ENCODE data around the gene PGRMC2.

PGRMC2 gene

DNA sequence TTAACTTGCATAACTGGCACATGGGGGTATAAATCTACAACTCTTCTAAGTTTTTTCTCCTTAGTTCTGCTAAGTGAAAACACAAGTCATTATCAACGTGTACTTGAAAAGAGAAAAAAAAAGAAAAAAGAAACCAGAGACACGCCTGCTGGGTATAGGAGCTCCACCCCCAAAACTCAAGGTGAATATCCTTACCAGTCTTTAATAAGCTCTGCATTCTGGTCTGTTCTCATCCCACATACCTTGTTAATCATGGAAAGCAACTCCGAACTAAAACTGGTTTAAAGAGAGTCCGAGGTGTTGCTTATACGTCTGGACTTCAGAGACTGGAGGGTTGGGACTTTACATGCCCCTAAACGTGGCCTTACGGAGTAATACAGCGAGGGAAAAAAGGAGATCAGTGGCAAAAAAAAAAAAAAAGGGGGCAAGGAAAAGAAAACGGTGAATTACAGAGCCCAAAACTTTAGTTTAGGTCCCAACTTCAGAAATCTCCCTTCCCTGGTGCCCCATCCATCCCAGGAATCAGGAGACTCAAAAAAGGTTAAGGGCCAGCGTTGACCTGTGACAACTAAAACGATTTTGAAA is 1.0 kb downstream of the PGRMC2 start:
- H3K9me3 ChIP-seq (ENCODE audit: control insufficient read depth in 2 of 2, low read length in 2 of 2), result no peaks in the 10 kb centered on the region
- H3K9ac ChIP-seq (ENCODE audit: low read length in 2 of 2), result peak overlapping the region; percentile 66 to 74
- H3K4me1 ChIP-seq (ENCODE audit: control insufficient read depth, insufficient read depth, low read length), result no peaks in the 10 kb centered on the region
- H3K4me3 ChIP-seq (ENCODE audit: low read length in 2 of 2), result peak overlapping the region; percentile 69 to 83
- H3K27ac ChIP-seq (ENCODE audit: low read length), result no peak overlapping the region
- no peaks in the 10 kb centered on the region for H3K27me3 ChIP-seq (ENCODE audit: control insufficient read depth in 1 of 2, insufficient read depth in 2 of 2, low read length in 2 of 2)
- H3K36me3 ChIP-seq (ENCODE audit: control insufficient read depth in 2 of 2, insufficient read depth in 2 of 2, low read length in 2 of 2), result no peaks in the 10 kb centered on the region

DNA sequence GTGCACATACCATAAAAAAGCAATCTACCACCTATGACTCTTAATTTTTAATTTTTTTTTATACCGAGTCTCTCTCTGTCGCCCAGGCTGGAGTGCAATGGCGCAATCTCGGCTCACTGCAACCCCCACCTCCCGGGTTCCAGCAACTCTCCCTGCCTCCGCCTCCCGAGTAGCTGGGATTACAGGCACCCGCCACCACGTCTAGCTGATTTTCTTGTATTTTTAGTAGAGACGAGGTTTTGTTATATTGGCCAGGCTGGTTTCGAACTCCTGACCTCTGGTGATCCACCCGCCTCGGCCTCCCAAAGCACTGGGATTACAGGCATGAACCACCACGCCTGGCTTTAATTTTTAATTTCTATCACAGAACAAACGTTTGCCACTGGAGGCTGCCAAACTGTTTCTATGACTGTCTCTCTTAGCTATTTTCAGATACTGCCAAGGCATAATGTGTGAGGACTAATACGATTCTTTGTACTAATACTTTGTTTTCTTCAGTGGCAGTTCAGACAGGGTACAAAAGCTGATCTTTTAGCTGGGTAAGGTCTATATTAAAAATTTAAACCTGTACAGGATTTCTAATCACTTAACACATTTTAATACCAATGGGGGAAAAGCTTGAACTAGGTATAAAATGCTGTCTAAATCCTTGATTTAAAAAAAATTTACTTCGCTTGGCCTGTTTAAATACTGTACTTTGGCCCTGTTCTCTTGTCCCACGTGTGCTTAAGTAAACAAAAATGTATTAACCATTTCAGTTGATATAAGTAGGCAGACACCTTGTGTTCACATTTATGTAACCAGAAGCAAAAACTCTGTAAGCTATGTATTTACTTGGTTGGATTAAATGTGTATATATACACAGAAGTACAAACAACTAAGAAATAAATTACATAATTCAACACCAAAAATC is 2.3 kb downstream of the PGRMC2 start:
- Histone ChIP-seq H3K9me3 (ENCODE audit: control insufficient read depth in 2 of 2, low read length in 2 of 2) (no peaks in the 10 kb centered on the region), H3K9ac (ENCODE audit: low read length in 2 of 2) (peak overlapping the region in 1 of 2 donors; percentile 66), H3K36me3 (ENCODE audit: control insufficient read depth in 2 of 2, insufficient read depth in 2 of 2, low read length in 2 of 2) (no peaks in the 10 kb centered on the region), H3K4me1 (ENCODE audit: control insufficient read depth, insufficient read depth, low read length) (no peaks in the 10 kb centered on the region), H3K4me3 (ENCODE audit: low read length in 2 of 2) (peak overlapping the region; percentile 31 to 69), H3K27me3 (ENCODE audit: control insufficient read depth in 1 of 2, insufficient read depth in 2 of 2, low read length in 2 of 2) (no peaks in the 10 kb centered on the region), H3K27ac (ENCODE audit: low read length) (no peak overlapping the region)

DNA sequence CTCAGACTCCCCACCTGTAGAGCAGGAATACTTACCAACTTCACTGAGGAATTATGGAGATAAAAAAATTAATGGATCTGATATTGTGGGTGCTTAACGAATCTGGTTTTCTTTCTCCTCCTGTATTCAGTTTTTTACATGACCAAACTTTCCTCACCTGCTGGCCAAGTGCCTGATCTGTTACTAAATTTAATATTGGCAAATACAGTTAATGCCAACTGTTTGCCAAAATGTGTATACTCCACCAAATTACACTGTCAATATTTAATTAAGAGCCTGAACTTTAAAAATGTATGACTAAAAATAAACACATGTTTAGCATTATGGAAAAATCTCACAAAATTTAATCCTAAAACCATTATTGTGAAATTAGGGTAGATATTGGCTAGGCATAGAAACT is 3.3 kb downstream of the PGRMC2 start:
- Histone ChIP-seq H3K4me1 (ENCODE audit: control insufficient read depth, insufficient read depth, low read length) (no peaks in the 10 kb centered on the region), H3K27ac (ENCODE audit: low read length) (no peak overlapping the region)

DNA sequence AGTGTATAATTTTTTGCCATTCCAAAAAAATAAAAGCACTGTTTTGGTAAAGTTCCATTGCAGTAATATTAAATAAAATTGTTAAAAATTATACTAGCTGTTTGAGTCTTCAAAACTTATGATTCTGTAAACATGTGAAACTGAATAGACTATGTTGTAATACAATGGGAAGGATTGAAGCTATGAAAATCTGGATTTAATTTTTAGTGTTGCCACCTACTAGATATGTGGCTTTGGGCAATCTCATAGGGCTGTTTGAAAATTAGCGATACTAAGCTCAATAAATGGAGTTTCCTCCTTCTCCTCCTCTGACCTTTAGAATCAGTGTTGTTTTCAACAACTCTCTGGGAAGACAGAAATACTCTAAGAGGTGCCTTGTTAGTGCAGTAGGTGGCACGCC is 4.5 kb downstream of the PGRMC2 start:
- no peaks in the 10 kb centered on the region for H3K27me3 ChIP-seq (ENCODE audit: control insufficient read depth in 1 of 2, insufficient read depth in 2 of 2, low read length in 2 of 2)
- H3K4me3 ChIP-seq (ENCODE audit: low read length in 2 of 2), result no peak overlapping the region
- H3K36me3 ChIP-seq (ENCODE audit: control insufficient read depth in 2 of 2, insufficient read depth in 2 of 2, low read length in 2 of 2), result no peaks in the 10 kb centered on the region
- H3K4me1 ChIP-seq (ENCODE audit: control insufficient read depth, insufficient read depth, low read length), result no peaks in the 10 kb centered on the region
- H3K9me3 ChIP-seq (ENCODE audit: control insufficient read depth in 2 of 2, low read length in 2 of 2), result no peaks in the 10 kb centered on the region
- H3K27ac ChIP-seq (ENCODE audit: low read length), result no peak overlapping the region
- no peak overlapping the region for H3K9ac ChIP-seq (ENCODE audit: low read length in 2 of 2)

More for the DNA sequence above, 3.3 kb downstream of the PGRMC2 start:
- no peak overlapping the region for H3K9ac ChIP-seq (ENCODE audit: low read length in 2 of 2)
- no peaks in the 10 kb centered on the region for H3K27me3 ChIP-seq (ENCODE audit: control insufficient read depth in 1 of 2, insufficient read depth in 2 of 2, low read length in 2 of 2)
- H3K9me3 ChIP-seq (ENCODE audit: control insufficient read depth in 2 of 2, low read length in 2 of 2), result no peaks in the 10 kb centered on the region
- no peaks in the 10 kb centered on the region for H3K36me3 ChIP-seq (ENCODE audit: control insufficient read depth in 2 of 2, insufficient read depth in 2 of 2, low read length in 2 of 2)
- H3K4me3 ChIP-seq (ENCODE audit: low read length in 2 of 2), result no peak overlapping the region

DNA sequence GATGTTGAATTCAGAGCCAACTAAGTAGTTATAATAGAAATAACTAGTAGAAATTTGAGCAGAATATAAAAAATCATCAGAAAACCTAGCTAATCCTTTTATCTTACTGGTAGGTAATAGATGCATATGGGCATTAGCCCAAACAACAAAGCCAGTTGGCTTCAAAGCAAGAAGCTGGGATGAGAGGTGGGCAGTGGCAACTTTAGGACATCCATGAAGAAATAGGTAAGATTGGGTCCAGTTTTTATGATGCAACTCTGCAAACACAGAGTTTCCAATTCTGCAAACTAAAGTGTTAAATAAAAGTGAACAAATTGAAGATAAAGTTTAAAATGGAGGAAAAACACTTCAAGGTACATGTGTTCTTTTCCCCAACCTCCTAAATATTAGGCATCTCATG is 5.1 kb downstream of the PGRMC2 start:
- Histone ChIP-seq H3K4me1 (ENCODE audit: control insufficient read depth, insufficient read depth, low read length) (no peaks in the 10 kb centered on the region), H3K27me3 (ENCODE audit: control insufficient read depth in 1 of 2, insufficient read depth in 2 of 2, low read length in 2 of 2) (no peaks in the 10 kb centered on the region), H3K4me3 (ENCODE audit: low read length in 2 of 2) (no peak overlapping the region), H3K9ac (ENCODE audit: low read length in 2 of 2) (no peak overlapping the region), H3K27ac (ENCODE audit: low read length) (no peak overlapping the region), H3K9me3 (ENCODE audit: control insufficient read depth in 2 of 2, low read length in 2 of 2) (no peaks in the 10 kb centered on the region), H3K36me3 (ENCODE audit: control insufficient read depth in 2 of 2, insufficient read depth in 2 of 2, low read length in 2 of 2) (no peaks in the 10 kb centered on the region)

DNA sequence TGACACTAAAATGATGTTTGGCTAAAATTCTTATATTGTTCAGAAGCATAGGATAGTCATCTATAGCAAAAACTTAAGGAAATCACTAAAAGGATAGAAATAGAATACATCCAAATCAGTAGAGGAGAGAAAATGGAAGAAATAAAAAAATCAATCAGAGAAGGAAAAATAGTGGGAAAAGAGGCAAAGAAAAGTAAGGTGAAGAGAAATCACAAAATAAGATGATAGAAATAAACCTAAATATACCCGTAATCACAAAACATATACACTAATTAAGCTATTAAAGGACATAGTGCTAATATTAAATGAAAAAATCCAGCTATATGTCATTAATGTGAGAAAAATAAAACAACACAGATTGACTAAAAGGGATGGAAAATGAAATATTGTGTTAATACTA is 6.3 kb downstream of the PGRMC2 start:
- Histone ChIP-seq H3K36me3 (ENCODE audit: control insufficient read depth in 2 of 2, insufficient read depth in 2 of 2, low read length in 2 of 2) (no peaks in the 10 kb centered on the region), H3K27me3 (ENCODE audit: control insufficient read depth in 1 of 2, insufficient read depth in 2 of 2, low read length in 2 of 2) (no peaks in the 10 kb centered on the region), H3K9me3 (ENCODE audit: control insufficient read depth in 2 of 2, low read length in 2 of 2) (no peaks in the 10 kb centered on the region), H3K27ac (ENCODE audit: low read length) (no peak overlapping the region), H3K4me3 (ENCODE audit: low read length in 2 of 2) (no peak overlapping the region), H3K9ac (ENCODE audit: low read length in 2 of 2) (no peak overlapping the region), H3K4me1 (ENCODE audit: control insufficient read depth, insufficient read depth, low read length) (no peaks in the 10 kb centered on the region)

DNA sequence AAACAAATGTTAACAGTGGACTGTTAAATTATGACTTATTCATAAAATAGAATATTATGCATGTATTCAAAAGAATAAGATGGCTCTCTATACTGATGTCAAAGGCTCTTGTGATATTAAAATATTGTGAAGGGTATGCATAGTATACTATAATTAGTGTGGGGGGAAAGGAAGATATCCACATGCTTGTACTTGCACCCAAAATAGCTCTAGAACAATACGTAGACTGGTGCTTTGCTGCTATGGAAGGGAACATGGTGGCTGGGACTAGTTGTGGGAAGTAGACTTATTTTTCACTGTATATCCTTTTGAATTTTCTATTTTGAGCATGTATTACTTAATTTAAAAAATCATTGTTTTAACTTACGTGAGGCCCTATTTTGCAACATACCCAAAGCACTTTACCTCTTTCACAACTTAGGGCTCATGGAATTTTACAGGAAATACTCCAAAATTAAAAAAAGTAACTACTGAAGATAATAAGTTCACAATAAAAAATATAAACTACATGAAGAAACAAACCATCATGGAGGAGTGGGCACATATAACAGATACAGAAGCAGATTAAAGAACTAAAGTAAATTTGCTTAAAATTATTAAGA is 7.9 kb downstream of the PGRMC2 start:
- Histone ChIP-seq H3K9ac (ENCODE audit: low read length in 2 of 2) (no peak overlapping the region), H3K4me1 (ENCODE audit: control insufficient read depth, insufficient read depth, low read length) (no peaks in the 10 kb centered on the region), H3K9me3 (ENCODE audit: control insufficient read depth in 2 of 2, low read length in 2 of 2) (no peaks in the 10 kb centered on the region), H3K27me3 (ENCODE audit: control insufficient read depth in 1 of 2, insufficient read depth in 2 of 2, low read length in 2 of 2) (no peaks in the 10 kb centered on the region), H3K27ac (ENCODE audit: low read length) (no peak overlapping the region), H3K36me3 (ENCODE audit: control insufficient read depth in 2 of 2, insufficient read depth in 2 of 2, low read length in 2 of 2) (no peaks in the 10 kb centered on the region), H3K4me3 (ENCODE audit: low read length in 2 of 2) (no peak overlapping the region)

DNA sequence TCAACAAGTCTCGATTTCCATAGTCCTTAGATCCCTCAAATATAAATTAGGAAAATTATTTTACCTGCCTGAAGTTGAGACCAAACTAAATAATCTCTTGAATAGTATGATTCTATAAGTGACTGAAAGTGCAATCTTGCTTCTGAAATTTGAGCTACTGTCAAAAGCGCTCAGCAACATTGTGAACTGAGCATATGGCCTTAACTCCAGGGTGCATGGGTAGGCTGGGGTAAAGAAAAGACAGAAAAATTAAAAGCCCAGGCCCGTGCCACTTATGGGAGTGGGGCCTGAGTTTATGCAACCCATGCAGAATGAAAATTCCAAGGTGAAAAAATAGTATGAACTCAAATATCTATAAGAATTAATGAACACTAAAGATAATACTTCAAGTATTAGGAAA is 9.8 kb downstream of the PGRMC2 start:
- Histone ChIP-seq H3K36me3 (ENCODE audit: control insufficient read depth in 2 of 2, insufficient read depth in 2 of 2, low read length in 2 of 2) (no peaks in the 10 kb centered on the region), H3K27me3 (ENCODE audit: control insufficient read depth in 1 of 2, insufficient read depth in 2 of 2, low read length in 2 of 2) (no peaks in the 10 kb centered on the region), H3K27ac (ENCODE audit: low read length) (no peak overlapping the region), H3K4me3 (ENCODE audit: low read length in 2 of 2) (no peak overlapping the region), H3K9ac (ENCODE audit: low read length in 2 of 2) (no peak overlapping the region), H3K9me3 (ENCODE audit: control insufficient read depth in 2 of 2, low read length in 2 of 2) (no peaks in the 10 kb centered on the region), H3K4me1 (ENCODE audit: control insufficient read depth, insufficient read depth, low read length) (no peaks in the 10 kb centered on the region)

DNA sequence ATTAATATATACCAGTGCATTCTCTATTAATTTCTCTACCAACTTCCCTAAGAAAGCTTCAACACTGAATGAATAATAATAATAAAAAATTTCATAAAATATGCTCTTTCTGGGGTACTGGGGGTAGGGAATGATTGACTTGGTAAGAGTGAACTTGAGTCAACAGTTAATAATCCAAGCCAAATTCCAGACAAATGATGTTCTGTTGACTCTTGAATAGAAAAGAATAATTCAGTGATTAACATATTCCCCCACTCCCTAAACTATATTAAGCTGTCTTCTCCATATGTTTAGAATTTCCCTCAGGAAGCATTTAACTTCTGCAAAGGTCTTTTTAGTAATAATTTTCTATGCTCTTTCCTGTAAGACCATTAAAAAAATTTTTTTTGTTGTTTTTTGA is 12.3 kb downstream of the PGRMC2 start:
- H3K9me3 ChIP-seq (ENCODE audit: control insufficient read depth in 2 of 2, low read length in 2 of 2), result no peaks in the 10 kb centered on the region
- H3K9ac ChIP-seq (ENCODE audit: low read length in 2 of 2), result no peak overlapping the region
- peaks cover 2 to 9% of the 10 kb centered on the region in 2 donors for H3K36me3 ChIP-seq (ENCODE audit: control insufficient read depth in 2 of 2, insufficient read depth in 2 of 2, low read length in 2 of 2)
- H3K4me1 ChIP-seq (ENCODE audit: control insufficient read depth, insufficient read depth, low read length), result no peaks in the 10 kb centered on the region
- H3K27ac ChIP-seq (ENCODE audit: low read length), result no peak overlapping the region
- no peak overlapping the region for H3K4me3 ChIP-seq (ENCODE audit: low read length in 2 of 2)
- no peaks in the 10 kb centered on the region for H3K27me3 ChIP-seq (ENCODE audit: control insufficient read depth in 1 of 2, insufficient read depth in 2 of 2, low read length in 2 of 2)

DNA sequence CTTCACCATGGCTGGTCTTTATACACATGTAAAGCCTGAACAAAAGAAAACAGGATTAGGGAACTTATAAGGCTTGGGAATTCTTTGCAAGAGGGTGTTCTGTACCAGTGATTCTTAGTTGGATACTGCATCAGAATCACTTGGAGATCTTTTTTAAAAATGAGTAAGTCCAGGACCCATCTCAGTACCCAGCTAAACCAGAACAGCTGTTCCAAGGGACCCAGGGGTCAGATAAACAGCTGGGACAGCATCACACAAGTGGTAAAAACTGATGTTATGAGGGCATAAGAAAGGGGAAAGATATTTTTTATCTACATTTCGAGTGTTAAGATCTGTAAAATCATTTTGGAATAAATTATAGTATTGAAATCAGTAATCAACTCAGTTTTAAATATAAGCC is 16.1 kb downstream of the PGRMC2 start:
- H3K4me3 ChIP-seq (ENCODE audit: low read length in 2 of 2), result no peak overlapping the region
- H3K27ac ChIP-seq (ENCODE audit: low read length), result no peak overlapping the region
- no peaks in the 10 kb centered on the region for H3K9me3 ChIP-seq (ENCODE audit: control insufficient read depth in 2 of 2, low read length in 2 of 2)
- no peak overlapping the region for H3K9ac ChIP-seq (ENCODE audit: low read length in 2 of 2)
- no peaks in the 10 kb centered on the region for H3K4me1 ChIP-seq (ENCODE audit: control insufficient read depth, insufficient read depth, low read length)
- H3K27me3 ChIP-seq (ENCODE audit: control insufficient read depth in 1 of 2, insufficient read depth in 2 of 2, low read length in 2 of 2), result no peaks in the 10 kb centered on the region
- peaks cover 6 to 13% of the 10 kb centered on the region in 2 donors for H3K36me3 ChIP-seq (ENCODE audit: control insufficient read depth in 2 of 2, insufficient read depth in 2 of 2, low read length in 2 of 2)

DNA sequence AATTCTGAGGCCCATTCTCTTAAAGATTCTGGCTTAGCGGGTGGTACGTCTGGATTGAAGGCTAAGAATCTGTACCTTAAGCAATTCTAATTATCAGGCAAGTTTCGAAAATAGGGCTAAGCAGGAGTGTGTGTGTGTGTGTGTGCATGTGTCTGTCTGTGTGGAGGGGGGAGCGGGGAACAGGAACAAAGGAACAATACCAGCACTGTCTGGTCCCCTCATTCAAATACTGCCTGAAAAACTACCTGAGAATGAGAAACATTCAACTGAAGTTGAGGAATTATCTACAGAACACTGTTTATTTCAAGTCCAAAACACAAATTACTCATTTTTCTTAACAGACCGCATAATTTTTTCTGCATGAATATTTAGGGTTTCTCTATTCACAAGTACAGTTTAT is 18.6 kb downstream of the PGRMC2 start:
- Histone ChIP-seq H3K4me3 (ENCODE audit: low read length in 2 of 2) (no peak overlapping the region), H3K27me3 (ENCODE audit: control insufficient read depth in 1 of 2, insufficient read depth in 2 of 2, low read length in 2 of 2) (no peaks in the 10 kb centered on the region), H3K9ac (ENCODE audit: low read length in 2 of 2) (no peak overlapping the region), H3K9me3 (ENCODE audit: control insufficient read depth in 2 of 2, low read length in 2 of 2) (peaks cover 4 to 5% of the 10 kb centered on the region in 2 donors), H3K27ac (ENCODE audit: low read length) (no peak overlapping the region), H3K4me1 (ENCODE audit: control insufficient read depth, insufficient read depth, low read length) (no peaks in the 10 kb centered on the region), H3K36me3 (ENCODE audit: control insufficient read depth in 2 of 2, insufficient read depth in 2 of 2, low read length in 2 of 2) (peaks cover 6 to 13% of the 10 kb centered on the region in 2 donors)

Measured in stomach smooth muscle (tissue), 2 donors.